Heart left ventricle (tissue), 13 donors: ENCODE results near the gene RUNDC3A.

Source experiments
- POLR2A ChIP-seq, 2 donors: fragments of 450-650 bp; IDR thresholded peaks; one replicate each; pipeline ENCODE4 v1.6.1; 2017; ENCODE audit warnings: antibody characterized with exemption in 2 of 2, mild to moderate bottlenecking in 2 of 2, moderate library complexity in 2 of 2
- TF ChIP-seq, protein P1 (sequence below), 12 donors: fragments of 200-600 bp; sonication (generic) in 4 of 12; IDR thresholded peaks; one replicate each; pipeline versions ENCODE4 v1.5.0 to v1.8.0; 2018 to 2022; ENCODE audit warnings: antibody characterized with exemption in 12 of 12, mild to moderate bottlenecking in 5 of 12
- donor health status: ischemic (EF 13 %, LVEDD 7.1; RV severe dilation, severe dysfunction).
- donor health status: DM: no; HTN: yes; CAD: no.
- donor health status: DM: no; HTN: no; CAD: no.
- donor health status: ischemic (EF 25% LVEDD 6.9; RV normal size, moderate dysfunction).
- donor health status: ischemic (EF 25% LVEDD 5.7; RV mildly dilated, moderate dysfunction).
- donor health status: ischemic (EF 35%, LVEDD 5.7; RV mildly dilated, moderate dysfunction).
- donor health status: nonischemic (EF 11% LVEDD 7.7; RV severe dilation, severe dysfunction).
- donor health status: DM: yes; HTN: yes; CAD: no.
- donor health status: PGD.
- donor health status: ischemic (EF 29% LVEDD 5.4; RV normal size, mild dysfunction).
- donor health status: nonischemic (EF 23%, LVEDD 6.1; RV moderate dilation, normal function).

- TF ChIP-seq, protein P1, sequence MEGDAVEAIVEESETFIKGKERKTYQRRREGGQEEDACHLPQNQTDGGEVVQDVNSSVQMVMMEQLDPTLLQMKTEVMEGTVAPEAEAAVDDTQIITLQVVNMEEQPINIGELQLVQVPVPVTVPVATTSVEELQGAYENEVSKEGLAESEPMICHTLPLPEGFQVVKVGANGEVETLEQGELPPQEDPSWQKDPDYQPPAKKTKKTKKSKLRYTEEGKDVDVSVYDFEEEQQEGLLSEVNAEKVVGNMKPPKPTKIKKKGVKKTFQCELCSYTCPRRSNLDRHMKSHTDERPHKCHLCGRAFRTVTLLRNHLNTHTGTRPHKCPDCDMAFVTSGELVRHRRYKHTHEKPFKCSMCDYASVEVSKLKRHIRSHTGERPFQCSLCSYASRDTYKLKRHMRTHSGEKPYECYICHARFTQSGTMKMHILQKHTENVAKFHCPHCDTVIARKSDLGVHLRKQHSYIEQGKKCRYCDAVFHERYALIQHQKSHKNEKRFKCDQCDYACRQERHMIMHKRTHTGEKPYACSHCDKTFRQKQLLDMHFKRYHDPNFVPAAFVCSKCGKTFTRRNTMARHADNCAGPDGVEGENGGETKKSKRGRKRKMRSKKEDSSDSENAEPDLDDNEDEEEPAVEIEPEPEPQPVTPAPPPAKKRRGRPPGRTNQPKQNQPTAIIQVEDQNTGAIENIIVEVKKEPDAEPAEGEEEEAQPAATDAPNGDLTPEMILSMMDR (IDR thresholded peaks at IDR 0.05): no peak
- TF ChIP-seq POLR2A (IDR thresholded peaks at IDR 0.05): no peak
Observed at GRCh38 chr17:44308865-44309264, 464 bp downstream of the RUNDC3A start.
